Neural cell (in vitro differentiated cells): Measurements from ENCODE around the gene CRTAP.

Source experiments
- POLR2AphosphoS5 ChIP-seq: IDR thresholded peaks from 2 replicates; pipeline ENCODE4 v1.6.1; 2012
- RAD21 ChIP-seq: fragments of 450-650 bp; conservative IDR thresholded peaks from 2 replicates; pipeline ENCODE4 v1.6.1; 2014; ENCODE audit warnings: antibody characterized with exemption, mild to moderate bottlenecking, moderate library complexity
- TAF1 ChIP-seq: IDR thresholded peaks from 2 replicates; pipeline ENCODE4 v1.6.1; 2012; ENCODE audit warnings: low read depth
- TF ChIP-seq, protein P1 (sequence below): fragments of 450-650 bp; IDR thresholded peaks from 2 replicates; pipeline ENCODE4 v1.5.1; 2014; ENCODE audit warnings: antibody characterized with exemption, mild to moderate bottlenecking, moderate library complexity; ENCODE audit not compliant: poor library complexity, severe bottlenecking

DNA sequence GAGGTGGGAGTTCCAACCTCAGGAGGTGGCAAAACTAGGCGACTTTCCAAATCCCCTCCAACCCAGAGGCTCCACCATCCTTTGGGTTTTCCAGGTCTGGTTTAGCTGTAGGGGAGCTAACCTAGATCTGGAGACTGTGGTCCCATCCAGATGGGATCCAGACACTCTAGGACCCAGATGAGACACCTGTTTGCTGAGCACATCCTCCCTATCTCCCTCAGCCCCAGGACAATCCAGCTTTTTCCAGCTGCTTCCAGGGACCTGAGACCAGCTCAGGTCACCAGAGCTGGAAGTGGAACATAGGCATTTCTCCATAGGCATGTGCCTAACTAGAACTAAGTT, 18.2 kb downstream of the CRTAP start:
- TF ChIP-seq RAD21 (no peak), POLR2AphosphoS5 (no peak), TAF1 (no peak)
- TF ChIP-seq, protein P1, sequence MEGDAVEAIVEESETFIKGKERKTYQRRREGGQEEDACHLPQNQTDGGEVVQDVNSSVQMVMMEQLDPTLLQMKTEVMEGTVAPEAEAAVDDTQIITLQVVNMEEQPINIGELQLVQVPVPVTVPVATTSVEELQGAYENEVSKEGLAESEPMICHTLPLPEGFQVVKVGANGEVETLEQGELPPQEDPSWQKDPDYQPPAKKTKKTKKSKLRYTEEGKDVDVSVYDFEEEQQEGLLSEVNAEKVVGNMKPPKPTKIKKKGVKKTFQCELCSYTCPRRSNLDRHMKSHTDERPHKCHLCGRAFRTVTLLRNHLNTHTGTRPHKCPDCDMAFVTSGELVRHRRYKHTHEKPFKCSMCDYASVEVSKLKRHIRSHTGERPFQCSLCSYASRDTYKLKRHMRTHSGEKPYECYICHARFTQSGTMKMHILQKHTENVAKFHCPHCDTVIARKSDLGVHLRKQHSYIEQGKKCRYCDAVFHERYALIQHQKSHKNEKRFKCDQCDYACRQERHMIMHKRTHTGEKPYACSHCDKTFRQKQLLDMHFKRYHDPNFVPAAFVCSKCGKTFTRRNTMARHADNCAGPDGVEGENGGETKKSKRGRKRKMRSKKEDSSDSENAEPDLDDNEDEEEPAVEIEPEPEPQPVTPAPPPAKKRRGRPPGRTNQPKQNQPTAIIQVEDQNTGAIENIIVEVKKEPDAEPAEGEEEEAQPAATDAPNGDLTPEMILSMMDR, result no peak
